Brain microvascular endothelial cell (primary cell): ENCODE results near the gene DDX23.

Experiments
- DNase-seq: peaks from one replicate; pipeline ENCODE4 v3.0.0-alpha.2; 2020
- H3K27ac ChIP-seq: fragments of 250-450 bp; sonication (Bioruptor Pico); 2 replicates; pipeline ENCODE4 v1.5.1; 2020; ENCODE audit warnings: mild to moderate bottlenecking, moderate library complexity
- H3K27me3 ChIP-seq: fragments of 250-450 bp; sonication (Bioruptor Pico); replicated peaks from 2 replicates; pipeline ENCODE4 v1.5.1; 2020; ENCODE audit warnings: mild to moderate bottlenecking
- H3K36me3 ChIP-seq: fragments of 250-450 bp; sonication (Bioruptor Pico); replicated peaks from 2 replicates; pipeline ENCODE4 v1.5.1; 2020; ENCODE audit warnings: mild to moderate bottlenecking
- H3K4me3 ChIP-seq: 2 replicates; pipeline ENCODE4 v1.5.1; 2011; ENCODE audit warnings: low read depth, mild to moderate bottlenecking, control low read depth, low read length, moderate library complexity
- in situ Hi-C: cut with HindIII; loops from 2 replicates; pipeline ENCODE4 v1.10.0; 2017; ENCODE audit warnings: low sequenced_read_pairs, low pct_ligation_motif_present
- TF ChIP-seq, protein P1 (sequence below): IDR thresholded peaks from 2 replicates; pipeline ENCODE4 v1.5.1; 2011; ENCODE audit warnings: low read depth, mild to moderate bottlenecking, moderate library complexity, low read length, control low read depth, inconsistent platforms; ENCODE audit errors: missing control alignments

Gene DDX23

DNA sequence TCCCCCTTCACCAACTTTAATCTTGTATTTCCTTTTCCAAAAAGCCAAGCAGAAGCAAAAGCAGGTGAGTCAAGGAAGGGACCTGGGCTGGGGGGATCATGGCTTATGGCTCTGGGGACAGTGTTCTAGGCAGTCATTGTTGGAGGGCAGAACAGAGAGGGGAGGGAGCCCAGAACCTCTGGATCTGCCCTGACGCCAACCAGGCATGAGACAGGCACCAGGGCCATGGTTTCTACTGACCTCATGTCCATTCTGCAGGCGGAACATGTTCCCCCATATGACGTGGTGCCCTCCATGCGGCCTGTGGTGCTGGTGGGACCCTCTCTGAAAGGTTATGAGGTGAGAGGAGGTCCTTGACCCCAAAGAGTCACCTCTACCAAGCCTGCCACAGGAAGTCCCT, 27.1 kb downstream of the DDX23 start:
- DNase-seq: no peak
- TF ChIP-seq, protein P1, sequence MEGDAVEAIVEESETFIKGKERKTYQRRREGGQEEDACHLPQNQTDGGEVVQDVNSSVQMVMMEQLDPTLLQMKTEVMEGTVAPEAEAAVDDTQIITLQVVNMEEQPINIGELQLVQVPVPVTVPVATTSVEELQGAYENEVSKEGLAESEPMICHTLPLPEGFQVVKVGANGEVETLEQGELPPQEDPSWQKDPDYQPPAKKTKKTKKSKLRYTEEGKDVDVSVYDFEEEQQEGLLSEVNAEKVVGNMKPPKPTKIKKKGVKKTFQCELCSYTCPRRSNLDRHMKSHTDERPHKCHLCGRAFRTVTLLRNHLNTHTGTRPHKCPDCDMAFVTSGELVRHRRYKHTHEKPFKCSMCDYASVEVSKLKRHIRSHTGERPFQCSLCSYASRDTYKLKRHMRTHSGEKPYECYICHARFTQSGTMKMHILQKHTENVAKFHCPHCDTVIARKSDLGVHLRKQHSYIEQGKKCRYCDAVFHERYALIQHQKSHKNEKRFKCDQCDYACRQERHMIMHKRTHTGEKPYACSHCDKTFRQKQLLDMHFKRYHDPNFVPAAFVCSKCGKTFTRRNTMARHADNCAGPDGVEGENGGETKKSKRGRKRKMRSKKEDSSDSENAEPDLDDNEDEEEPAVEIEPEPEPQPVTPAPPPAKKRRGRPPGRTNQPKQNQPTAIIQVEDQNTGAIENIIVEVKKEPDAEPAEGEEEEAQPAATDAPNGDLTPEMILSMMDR: no peak
- Histone ChIP-seq H3K27me3 (no peaks in the 10 kb centered on the region), H3K4me3 (no peak overlapping the region), H3K36me3 (peaks cover 52% of the 10 kb centered on the region), H3K27ac (no peak overlapping the region)
- in situ Hi-C loops: no loop called here

DNA sequence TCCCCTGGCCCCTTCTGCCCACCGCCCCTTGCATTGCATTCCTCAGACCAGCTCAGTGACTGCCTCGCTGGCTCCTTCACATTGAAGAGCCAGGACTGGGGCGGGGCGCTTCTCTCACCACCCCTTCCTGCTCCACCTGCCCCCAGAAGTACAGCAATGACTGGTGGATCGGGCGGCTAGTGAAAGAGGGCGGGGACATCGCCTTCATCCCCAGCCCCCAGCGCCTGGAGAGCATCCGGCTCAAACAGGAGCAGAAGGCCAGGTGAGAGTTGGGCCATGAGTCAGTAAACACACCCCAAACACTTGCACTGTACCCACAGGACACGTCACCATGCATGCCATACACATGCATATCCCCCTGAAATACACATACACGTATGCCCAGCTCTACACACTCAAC, 27.9 kb downstream of the DDX23 start:
- Histone ChIP-seq H3K27me3 (no peaks in the 10 kb centered on the region), H3K4me3 (no peak overlapping the region), H3K36me3 (peaks cover 47% of the 10 kb centered on the region), H3K27ac (no peak overlapping the region)
- TF ChIP-seq, protein P1: no peak
- DNase-seq: no peak
- in situ Hi-C loops: no loop called here

DNA sequence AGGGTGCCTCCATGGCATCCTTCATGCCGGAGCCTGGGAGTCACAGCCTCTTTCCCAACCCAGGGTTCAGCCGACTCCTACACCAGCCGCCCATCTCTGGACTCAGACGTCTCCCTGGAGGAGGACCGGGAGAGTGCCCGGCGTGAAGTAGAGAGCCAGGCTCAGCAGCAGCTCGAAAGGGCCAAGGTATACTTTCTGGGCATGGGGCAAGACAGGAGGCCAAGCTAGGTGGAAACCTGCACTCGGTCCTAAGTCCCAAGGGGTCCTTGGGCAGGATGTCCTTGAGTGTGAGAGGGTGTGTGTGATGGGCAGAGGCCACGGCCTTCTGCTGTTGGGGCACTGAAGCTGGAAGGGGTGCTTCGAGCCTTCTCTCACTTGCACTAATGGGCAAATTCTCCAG, 28.7 kb downstream of the DDX23 start:
- in situ Hi-C loops: no loop called here
- H3K36me3 ChIP-seq: peaks cover 39% of the 10 kb centered on the region
- TF ChIP-seq, protein P1: no peak
- no peak overlapping the region for H3K27ac ChIP-seq
- H3K27me3 ChIP-seq: no peaks in the 10 kb centered on the region
- H3K4me3 ChIP-seq: no peak overlapping the region
- DNase-seq: no peak

- no peak overlapping the region for H3K4me3 ChIP-seq
- H3K27me3 ChIP-seq: no peaks in the 10 kb centered on the region
- in situ Hi-C loops: no loop called here
- TF ChIP-seq, protein P1: no peak
- H3K27ac ChIP-seq: no peak overlapping the region
- H3K36me3 ChIP-seq: peaks cover 34% of the 10 kb centered on the region
- no peak for DNase-seq
Measured at GRCh38 chr12:48822711-48823110, 29.3 kb downstream of the DDX23 start.

- no peak overlapping the region for H3K27ac ChIP-seq
- H3K36me3 ChIP-seq: peaks cover 28% of the 10 kb centered on the region
- H3K4me3 ChIP-seq: no peak overlapping the region
- in situ Hi-C loops: no loop called here
- TF ChIP-seq, protein P1: no peak
- no peak for DNase-seq
- no peaks in the 10 kb centered on the region for H3K27me3 ChIP-seq
Measured at GRCh38 chr12:48822139-48822538, 29.8 kb downstream of the DDX23 start.

DNA sequence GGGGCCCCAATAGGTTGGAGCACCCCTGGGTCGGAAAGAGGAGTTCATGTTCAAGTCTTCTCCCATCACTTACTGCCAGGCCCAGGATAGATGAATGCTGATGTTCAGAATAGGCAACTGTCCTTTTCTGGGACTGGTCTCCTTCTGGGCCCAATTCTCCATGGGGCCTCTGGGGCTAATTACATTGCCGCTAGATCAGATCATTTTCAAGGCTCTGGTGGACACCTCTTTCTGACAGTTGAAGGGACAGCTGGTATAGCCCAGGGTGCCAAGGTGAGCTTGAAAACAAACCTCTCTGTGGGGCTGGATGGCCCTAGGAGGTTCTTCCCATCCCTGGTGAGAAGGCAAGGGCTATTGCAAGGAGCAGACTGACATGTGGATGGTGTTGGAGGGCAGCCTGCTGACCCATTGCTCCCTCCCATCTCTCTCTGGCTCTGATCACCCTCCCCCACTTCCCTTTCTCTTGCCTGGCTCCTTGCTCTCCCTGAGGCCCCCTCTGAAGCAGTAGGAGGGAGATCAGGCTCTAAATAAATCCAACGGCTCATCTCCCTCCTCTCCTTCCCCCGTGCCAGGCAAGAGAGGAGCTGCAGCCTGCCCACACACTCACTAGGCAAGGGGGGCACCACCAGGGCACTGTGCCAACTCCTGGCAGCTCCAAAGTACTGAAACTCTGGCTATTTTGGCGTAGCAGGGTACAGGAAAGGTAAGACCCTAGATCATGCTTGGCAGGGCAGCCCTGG, 31.8 kb downstream of the DDX23 start:
- peaks cover 11% of the 10 kb centered on the region for H3K36me3 ChIP-seq

More for the DNA sequence above, 31.8 kb downstream of the DDX23 start:
- no peak for DNase-seq
- in situ Hi-C loops: no loop called here
- Histone ChIP-seq H3K4me3 (no peak overlapping the region), H3K27ac (no peak overlapping the region), H3K27me3 (no peaks in the 10 kb centered on the region)
- TF ChIP-seq, protein P1: no peak
